A549 (cell line): Measurements from ENCODE around the gene PIAS4. TPM values are rescaled to one million over a fixed set of nuclear protein-coding genes. Genes with fewer than 3 reads are reported as not detected.

Source experiments
- ATAC-seq, 2 experiments: fragments of 200-7000 bp in 1 of 2; fragments of >200 bp in 1 of 2; cut with Nextera tagmentation in 1 of 2; cut with Tn5 transposase in 1 of 2; 3 replicates each; pipeline versions ENCODE4 v1.8.0 to v1.9.1; 2018 to 2020; ENCODE audit warnings: mild to moderate bottlenecking in 1 of 2, moderate library complexity in 1 of 2
- CTCF ChIA-PET: fragments of 300-600 bp; sonication (Branson Sonifier 250); formaldehyde crosslinking; extraction: SDS; loops from one replicate; lab custom pipeline; 2021; ENCODE audit warnings: antibody characterized with exemption, inconsistent platforms; lab: Yijun Ruan, JAX
- POLR2A ChIA-PET: fragments of 350-600 bp; formaldehyde crosslinking; extraction: SDS; loops from one replicate; lab custom pipeline; 2021; ENCODE audit warnings: antibody characterized with exemption, inconsistent platforms; lab: Yijun Ruan, JAX
- DNase-seq, 2 experiments: peaks; one replicate each; pipeline versions ENCODE4 v3.0.0 to v3.0.0-alpha.2; 2011 to 2016; ENCODE audit warnings: low read depth in 1 of 2, low spot score in 1 of 2
- FAIRE-seq: peaks from 2 replicates; lab custom pipeline; 2011; peaks lifted over from hg19 to GRCh38; lab: Jason Lieb, UNC
- H3K27ac ChIP-seq, 2 experiments: fragments of >200 bp; sonication (Bioruptor Twin); formaldehyde crosslinking; 3 replicates each; pipeline ENCODE4 v1.5.1; 2016 to 2017
- H3K4me1 ChIP-seq: fragments of >200 bp; sonication (Bioruptor Twin); formaldehyde crosslinking; 3 replicates; pipeline ENCODE4 v1.6.1; 2016
- H3K4me2 ChIP-seq: fragments of >200 bp; sonication (Bioruptor Twin); formaldehyde crosslinking; 3 replicates; pipeline ENCODE4 v1.6.1; 2016
- H3K4me3 ChIP-seq: fragments of >200 bp; sonication (Bioruptor Twin); formaldehyde crosslinking; 3 replicates; pipeline ENCODE4 v1.5.1; 2016
- H3K9me3 ChIP-seq: fragments of >200 bp; sonication (Bioruptor Twin); formaldehyde crosslinking; 3 replicates; pipeline ENCODE4 v1.6.1; 2016
- CBX2 ChIP-seq: fragments of 200-600 bp; sonication (generic); IDR thresholded peaks from 2 replicates; pipeline ENCODE4 v1.6.1; 2016; ENCODE audit warnings: low read depth, mild to moderate bottlenecking, borderline replicate concordance
- EHF ChIP-seq: fragments of 250-450 bp; sonication (Bioruptor Pico); IDR thresholded peaks from 2 replicates; pipeline ENCODE4 v1.5.0; 2020; ENCODE audit warnings: mild to moderate bottlenecking
- FOSB ChIP-seq: fragments of 250-450 bp; sonication (Bioruptor Pico); IDR thresholded peaks from 2 replicates; pipeline ENCODE4 v1.5.0; 2020; ENCODE audit warnings: mild to moderate bottlenecking, moderate library complexity
- GATA3 ChIP-seq: IDR thresholded peaks from 2 replicates; pipeline ENCODE4 v1.6.1; 2012; ENCODE audit warnings: borderline replicate concordance
- HOXA7 ChIP-seq: fragments of 250-450 bp; sonication (Bioruptor Pico); IDR thresholded peaks from 2 replicates; pipeline ENCODE4 v1.5.0; 2020; ENCODE audit warnings: mild to moderate bottlenecking, moderate library complexity
- JUN ChIP-seq, 2 experiments: fragments of >200 bp; sonication (Bioruptor Twin); formaldehyde crosslinking; IDR thresholded peaks; 2 replicates in 1 of 2; 3 replicates in 1 of 2; pipeline ENCODE4 v1.6.1; 2016 to 2017
- JUNB ChIP-seq: fragments of >200 bp; sonication (Bioruptor Twin); formaldehyde crosslinking; IDR thresholded peaks from 2 replicates; pipeline ENCODE4 v1.6.1; 2016
- KDM1A ChIP-seq: fragments of 200-600 bp; sonication (generic); IDR thresholded peaks from 2 replicates; pipeline ENCODE4 v1.6.1; 2016; ENCODE audit warnings: low read depth, mild to moderate bottlenecking
- MAFK ChIP-seq: fragments of 450-650 bp; IDR thresholded peaks from 2 replicates; pipeline ENCODE4 v1.6.1; 2014; ENCODE audit not compliant: partially characterized antibody
- PHF8 ChIP-seq: fragments of 200-600 bp; sonication (generic); IDR thresholded peaks from 2 replicates; pipeline ENCODE4 v1.6.1; 2016; ENCODE audit warnings: low read depth, mild to moderate bottlenecking, antibody characterized with exemption, moderate library complexity, borderline replicate concordance
- RAD21 ChIP-seq, 2 experiments: fragments of >200 bp in 1 of 2; sonication (Bioruptor Twin) in 1 of 2; formaldehyde crosslinking in 1 of 2; IDR thresholded peaks in 1 of 2; conservative IDR thresholded peaks in 1 of 2; 2 replicates in 1 of 2; 3 replicates in 1 of 2; pipeline ENCODE4 v1.6.1; 2012 to 2018; ENCODE audit warnings: inconsistent platforms in 1 of 2
- RNF2 ChIP-seq: fragments of 200-600 bp; sonication (generic); IDR thresholded peaks from 2 replicates; pipeline ENCODE4 v1.6.1; 2016; ENCODE audit warnings: low read depth, mild to moderate bottlenecking, antibody characterized with exemption, moderate library complexity, borderline replicate concordance
- SREBF2 ChIP-seq: fragments of 450-650 bp; IDR thresholded peaks from 2 replicates; pipeline ENCODE4 v1.6.1; 2014; ENCODE audit warnings: mild to moderate bottlenecking, moderate library complexity
- TFCP2L1 ChIP-seq: fragments of 250-450 bp; sonication (Bioruptor Pico); IDR thresholded peaks from 2 replicates; pipeline ENCODE4 v1.5.0; 2021; ENCODE audit warnings: mild to moderate bottlenecking
- ZFP36 ChIP-seq: fragments of 450-650 bp; IDR thresholded peaks from 2 replicates; pipeline ENCODE4 v1.6.1; 2014; ENCODE audit warnings: borderline replicate concordance; ENCODE audit not compliant: partially characterized antibody
- WGBS: methylation state at CpG from one replicate; pipeline ENCODE4 v1.1.6; 2017; ENCODE audit errors: missing lambda C conversion rate; 5-methylcytosine and 5-hydroxymethylcytosine counted together
- polyA plus RNA-seq, 4 experiments: library from polyadenylated mRNA; depleted of rRNA in 3 of 4; stranded (reverse); fragments of >200 nt; fragmentation: RNase III in 1 of 4; extraction: RNeasy Plus Mini Kit Qiagen cat#74134 plus additional on column Dnase treatment in 1 of 4; gene quantifications; 2 replicates in 3 of 4; 3 replicates in 1 of 4; pipeline ENCODE4 v1.2.3, GENCODE V29; 2011 to 2017
- TF ChIP-seq, protein P1 (sequence below): fragments of >200 bp; sonication (Bioruptor Twin); formaldehyde crosslinking; IDR thresholded peaks from 3 replicates; pipeline ENCODE4 v1.6.1; 2016
- TF ChIP-seq, protein P2 (sequence below): IDR thresholded peaks from 2 replicates; pipeline ENCODE4 v1.6.1; 2012
- TF ChIP-seq, protein P3 (sequence below): fragments of 200-600 bp; sonication (generic); IDR thresholded peaks from 2 replicates; pipeline ENCODE4 v1.6.1; 2016; ENCODE audit warnings: antibody characterized with exemption, mild to moderate bottlenecking, moderate library complexity

The PIAS4 gene
- polyA plus RNA-seq, 2 of the 4 experiments (the other 2 are of a cell fraction): 5.2 to 12.8 TPM

DNA sequence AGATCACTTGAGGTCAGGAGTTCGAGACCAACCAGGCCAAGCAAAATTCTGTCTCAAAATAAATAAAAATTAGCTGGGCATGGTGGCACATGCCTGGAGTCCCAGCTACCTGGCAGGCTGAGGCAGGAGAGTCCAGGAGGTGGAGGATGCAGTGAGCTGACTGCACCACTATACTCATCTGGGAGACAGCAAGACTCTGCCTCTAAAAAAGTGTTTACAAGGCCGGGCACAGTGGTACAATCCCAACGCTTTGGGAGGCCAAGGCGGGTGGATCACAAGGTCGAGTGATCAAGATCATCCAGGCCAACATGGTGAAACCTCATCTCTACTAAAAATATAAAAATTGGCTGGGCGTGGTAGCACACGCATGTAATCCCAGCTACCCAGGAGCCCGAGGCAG lies 32.4 kb upstream of the PIAS4 start:
- ATAC-seq (no peak), DNase-seq (no peak), FAIRE-seq (no peak)
- H3K4me2 ChIP-seq: no peak overlapping the region
- no peaks in the 10 kb centered on the region for H3K4me1 ChIP-seq
- TF ChIP-seq ZFP36: no peak
- 0 out of 2 replicates have a peak, but pooled peaks have one; percentile 37 for TF ChIP-seq TFCP2L1 (CRISPR knock-in tag)
- 0 out of 5 replicates have a peak, but pooled peaks of 1 of the 2 experiments have one; percentile 13 for TF ChIP-seq JUN (IDR thresholded peaks at IDR 0.05)
- peak; percentile 75; the same call in 1 of the 2 replicates for TF ChIP-seq HOXA7 (CRISPR knock-in tag)
- 0 out of 2 replicates have a peak, but pooled peaks have one; percentile 62 for TF ChIP-seq FOSB (CRISPR knock-in tag)
- WGBS: 83% methylated on average over 8 of the region's 8 CpGs
- CTCF ChIA-PET: interaction anchor here (1.1 kb wide), 2 partner anchors 11 to 13 kb away, joined by 3 to 4 read pairs; no protein-coding TSS in a partner anchor
- no peak overlapping the region for H3K4me3 ChIP-seq
- no peaks in the 10 kb centered on the region for H3K9me3 ChIP-seq
- H3K27ac ChIP-seq: no peak overlapping the region
- POLR2A ChIA-PET: interaction anchor here (2.5 kb wide), 1 partner anchor 10 kb away, joined by 13 read pairs; the partner anchor contains the start of gene EEF2

DNA sequence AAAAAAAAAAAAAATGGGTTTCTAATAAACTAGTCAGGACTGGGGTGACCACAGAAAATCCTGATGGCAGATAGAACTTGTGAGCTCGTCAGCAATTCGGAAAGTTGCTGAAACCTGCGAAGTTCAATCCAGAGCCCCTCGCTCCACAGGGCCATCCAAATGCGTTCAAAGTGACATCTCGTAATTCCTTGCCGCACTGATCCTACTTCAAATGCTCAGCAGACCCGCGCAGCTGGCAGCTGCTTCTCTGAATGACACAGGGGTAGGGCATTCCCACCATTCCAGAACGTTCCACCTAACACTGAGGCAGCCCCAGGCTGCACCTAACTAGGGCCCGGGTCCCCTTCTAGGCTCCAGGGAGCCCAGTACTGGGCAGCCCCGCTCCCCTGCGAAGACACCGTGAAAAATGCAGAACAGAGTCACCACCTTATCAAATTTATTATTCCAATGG lies 31.9 kb upstream of the PIAS4 start:
- no peak overlapping the region for H3K27ac ChIP-seq
- DNase-seq: no peak
- POLR2A ChIA-PET: interaction anchor here (0.6 to 2.5 kb wide), 2 partner anchors 10 to 30 kb away, joined by 4 to 13 read pairs; partner anchors contain the start of gene EEF2
- 87% methylated on average over 14 of the region's 14 CpGs for WGBS
- TF ChIP-seq CBX2: no peak
- no peak for TF ChIP-seq SREBF2
- TF ChIP-seq JUNB: no peak
- TF ChIP-seq, protein P1, sequence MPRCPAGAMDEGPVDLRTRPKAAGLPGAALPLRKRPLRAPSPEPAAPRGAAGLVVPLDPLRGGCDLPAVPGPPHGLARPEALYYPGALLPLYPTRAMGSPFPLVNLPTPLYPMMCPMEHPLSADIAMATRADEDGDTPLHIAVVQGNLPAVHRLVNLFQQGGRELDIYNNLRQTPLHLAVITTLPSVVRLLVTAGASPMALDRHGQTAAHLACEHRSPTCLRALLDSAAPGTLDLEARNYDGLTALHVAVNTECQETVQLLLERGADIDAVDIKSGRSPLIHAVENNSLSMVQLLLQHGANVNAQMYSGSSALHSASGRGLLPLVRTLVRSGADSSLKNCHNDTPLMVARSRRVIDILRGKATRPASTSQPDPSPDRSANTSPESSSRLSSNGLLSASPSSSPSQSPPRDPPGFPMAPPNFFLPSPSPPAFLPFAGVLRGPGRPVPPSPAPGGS: peak; percentile 35; the same call in 1 of the 3 replicates
- TF ChIP-seq, protein P2, sequence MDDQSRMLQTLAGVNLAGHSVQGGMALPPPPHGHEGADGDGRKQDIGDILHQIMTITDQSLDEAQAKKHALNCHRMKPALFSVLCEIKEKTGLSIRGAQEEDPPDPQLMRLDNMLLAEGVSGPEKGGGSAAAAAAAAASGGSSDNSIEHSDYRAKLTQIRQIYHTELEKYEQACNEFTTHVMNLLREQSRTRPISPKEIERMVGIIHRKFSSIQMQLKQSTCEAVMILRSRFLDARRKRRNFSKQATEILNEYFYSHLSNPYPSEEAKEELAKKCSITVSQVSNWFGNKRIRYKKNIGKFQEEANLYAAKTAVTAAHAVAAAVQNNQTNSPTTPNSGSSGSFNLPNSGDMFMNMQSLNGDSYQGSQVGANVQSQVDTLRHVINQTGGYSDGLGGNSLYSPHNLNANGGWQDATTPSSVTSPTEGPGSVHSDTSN: no peak
- TF ChIP-seq FOSB (CRISPR knock-in tag): peak; percentile 79; the same call in 1 of the 2 replicates
- no peak for TF ChIP-seq KDM1A
- TF ChIP-seq HOXA7 (CRISPR knock-in tag): peak; percentile 79; the same call in 1 of the 2 replicates
- TF ChIP-seq, protein P3, sequence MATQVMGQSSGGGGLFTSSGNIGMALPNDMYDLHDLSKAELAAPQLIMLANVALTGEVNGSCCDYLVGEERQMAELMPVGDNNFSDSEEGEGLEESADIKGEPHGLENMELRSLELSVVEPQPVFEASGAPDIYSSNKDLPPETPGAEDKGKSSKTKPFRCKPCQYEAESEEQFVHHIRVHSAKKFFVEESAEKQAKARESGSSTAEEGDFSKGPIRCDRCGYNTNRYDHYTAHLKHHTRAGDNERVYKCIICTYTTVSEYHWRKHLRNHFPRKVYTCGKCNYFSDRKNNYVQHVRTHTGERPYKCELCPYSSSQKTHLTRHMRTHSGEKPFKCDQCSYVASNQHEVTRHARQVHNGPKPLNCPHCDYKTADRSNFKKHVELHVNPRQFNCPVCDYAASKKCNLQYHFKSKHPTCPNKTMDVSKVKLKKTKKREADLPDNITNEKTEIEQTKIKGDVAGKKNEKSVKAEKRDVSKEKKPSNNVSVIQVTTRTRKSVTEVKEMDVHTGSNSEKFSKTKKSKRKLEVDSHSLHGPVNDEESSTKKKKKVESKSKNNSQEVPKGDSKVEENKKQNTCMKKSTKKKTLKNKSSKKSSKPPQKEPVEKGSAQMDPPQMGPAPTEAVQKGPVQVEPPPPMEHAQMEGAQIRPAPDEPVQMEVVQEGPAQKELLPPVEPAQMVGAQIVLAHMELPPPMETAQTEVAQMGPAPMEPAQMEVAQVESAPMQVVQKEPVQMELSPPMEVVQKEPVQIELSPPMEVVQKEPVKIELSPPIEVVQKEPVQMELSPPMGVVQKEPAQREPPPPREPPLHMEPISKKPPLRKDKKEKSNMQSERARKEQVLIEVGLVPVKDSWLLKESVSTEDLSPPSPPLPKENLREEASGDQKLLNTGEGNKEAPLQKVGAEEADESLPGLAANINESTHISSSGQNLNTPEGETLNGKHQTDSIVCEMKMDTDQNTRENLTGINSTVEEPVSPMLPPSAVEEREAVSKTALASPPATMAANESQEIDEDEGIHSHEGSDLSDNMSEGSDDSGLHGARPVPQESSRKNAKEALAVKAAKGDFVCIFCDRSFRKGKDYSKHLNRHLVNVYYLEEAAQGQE: no peak
- TF ChIP-seq EHF (CRISPR knock-in tag): no peak
- no peaks in the 10 kb centered on the region for H3K9me3 ChIP-seq
- no peaks in the 10 kb centered on the region for H3K4me1 ChIP-seq
- no peak for FAIRE-seq
- no peak overlapping the region for H3K4me2 ChIP-seq
- CTCF ChIA-PET: interaction anchor here (0.6 to 1.1 kb wide), 3 partner anchors 10 to 164 kb away, joined by 3 to 7 read pairs (median 4); no protein-coding TSS in a partner anchor
- no peak overlapping the region for H3K4me3 ChIP-seq
- ATAC-seq: no peak

GRCh38 chr19:3976495-3977241 lies 30.9 kb upstream of the PIAS4 start:
- ChIA-PET POLR2A (interaction anchor here (0.5 to 2.5 kb wide), 2 partner anchors 9 to 38 kb away, joined by 3 to 13 read pairs; partner anchors contain the start of gene EEF2), CTCF (interaction anchor here (1.1 kb wide), 1 partner anchor 9 kb away, joined by 3 read pairs; the partner anchor contains the start of gene EEF2)
- no peak for DNase-seq
- WGBS: 90% methylated on average over 22 of the region's 29 CpGs
- Histone ChIP-seq H3K4me3 (no peak overlapping the region), H3K27ac (no peak overlapping the region), H3K9me3 (no peaks in the 10 kb centered on the region), H3K4me1 (peaks cover 4% of the 10 kb centered on the region; the same call in 1 of the 3 replicates), H3K4me2 (no peak overlapping the region)
- no peak for FAIRE-seq
- 0 out of 6 replicates have a peak, but pooled peaks of 1 of the 2 experiments have one; percentile 13 for ATAC-seq
- no peak for TF ChIP-seq MAFK
- TF ChIP-seq PHF8: no peak
- TF ChIP-seq, protein P3: no peak
- TF ChIP-seq RAD21 (conservative IDR thresholded peaks at IDR 0.05 in 1 of 2, IDR thresholded peaks at IDR 0.05 in 1 of 2): no peak
- TF ChIP-seq RNF2: no peak
- TF ChIP-seq SREBF2: no peak
- no peak for TF ChIP-seq GATA3
